ENCODE results near the gene CCSER1. TPM values are rescaled to one million over a fixed set of nuclear protein-coding genes. Genes with fewer than 3 reads are reported as not detected.

CCSER1 gene
- polyA plus RNA-seq, 1 donor from 2014 or later = 20.8 TPM

GRCh38 chr4:91076147-91076546 lies 949.0 kb downstream of the CCSER1 start:
- no peaks in the 10 kb centered on the region for H3K36me3 ChIP-seq (ENCODE audit: insufficient read depth, low read length)
- no peak for TF ChIP-seq SMC3 (conservative IDR thresholded peaks at IDR 0.05; ENCODE audit: poor library complexity)
- H3K27ac ChIP-seq (ENCODE audit: low read length) = no peak overlapping the region
- H2AFZ ChIP-seq (ENCODE audit: low read depth, low read length) = no peak overlapping the region
- no peaks in the 10 kb centered on the region for H3K27me3 ChIP-seq (ENCODE audit: insufficient read depth, low read depth, low read length)
- no peaks in the 10 kb centered on the region for H3F3A ChIP-seq (ENCODE audit: insufficient read depth, low read length, poor library complexity, severe bottlenecking)
- H3K9me3 ChIP-seq (ENCODE audit: low read length) = peaks cover 3% of the 10 kb centered on the region
- no peaks in the 10 kb centered on the region for H3K9me2 ChIP-seq (ENCODE audit: insufficient read depth, low read length)
- H3K4me2 ChIP-seq (ENCODE audit: low read length) = no peak overlapping the region
- no peaks in the 10 kb centered on the region for H4K20me1 ChIP-seq (ENCODE audit: insufficient read depth)
- H3K79me2 ChIP-seq (replicated peaks; ENCODE audit: insufficient read depth, low read length) = no peaks in the 10 kb centered on the region
- no peak overlapping the region for H3K4me3 ChIP-seq (ENCODE audit: low read length)
- H3K9ac ChIP-seq (ENCODE audit: low read length) = no peak overlapping the region

- no peak overlapping the region for H2AFZ ChIP-seq (ENCODE audit: low read depth, low read length)
- no peaks in the 10 kb centered on the region for H3K27me3 ChIP-seq (ENCODE audit: insufficient read depth, low read depth, low read length)
- no peaks in the 10 kb centered on the region for H3K36me3 ChIP-seq (ENCODE audit: insufficient read depth, low read length)
- no peaks in the 10 kb centered on the region for H3K9me3 ChIP-seq (ENCODE audit: low read length)
- H3K4me2 ChIP-seq (ENCODE audit: low read length) = no peak overlapping the region
- H3K79me2 ChIP-seq (replicated peaks; ENCODE audit: insufficient read depth, low read length) = no peaks in the 10 kb centered on the region
- peaks cover 2% of the 10 kb centered on the region for H3F3A ChIP-seq (ENCODE audit: insufficient read depth, low read length, poor library complexity, severe bottlenecking)
- peak overlapping the region; percentile 28 for H3K27ac ChIP-seq (ENCODE audit: low read length)
- TF ChIP-seq POLR2AphosphoS5 (IDR thresholded peaks at IDR 0.05) = peak; percentile 37
- peak; percentile 32 for TF ChIP-seq EP300 (conservative IDR thresholded peaks at IDR 0.05; ENCODE audit: poor library complexity, severe bottlenecking)
- no peak for TF ChIP-seq TAF1 (IDR thresholded peaks at IDR 0.05; ENCODE audit: low read depth)
- H3K9me2 ChIP-seq (ENCODE audit: insufficient read depth, low read length) = no peaks in the 10 kb centered on the region
- peak overlapping the region; percentile 11 for H3K4me3 ChIP-seq (ENCODE audit: low read length)
- H4K20me1 ChIP-seq (ENCODE audit: insufficient read depth) = no peaks in the 10 kb centered on the region
- H3K9ac ChIP-seq (ENCODE audit: low read length) = no peak overlapping the region
Observed at GRCh38 chr4:91085961-91086360, 958.8 kb downstream of the CCSER1 start.

GRCh38 chr4:91087743-91088142 lies 960.5 kb downstream of the CCSER1 start:
- no peak overlapping the region for H3K9ac ChIP-seq (ENCODE audit: low read length)
- H3K4me2 ChIP-seq (ENCODE audit: low read length) = no peak overlapping the region
- H3K36me3 ChIP-seq (ENCODE audit: insufficient read depth, low read length) = no peaks in the 10 kb centered on the region
- peaks cover 2% of the 10 kb centered on the region for H3F3A ChIP-seq (ENCODE audit: insufficient read depth, low read length, poor library complexity, severe bottlenecking)
- H4K20me1 ChIP-seq (ENCODE audit: insufficient read depth) = no peaks in the 10 kb centered on the region
- H3K27me3 ChIP-seq (ENCODE audit: insufficient read depth, low read depth, low read length) = no peaks in the 10 kb centered on the region
- no peak overlapping the region for H3K27ac ChIP-seq (ENCODE audit: low read length)
- TF ChIP-seq EP300 (conservative IDR thresholded peaks at IDR 0.05; ENCODE audit: poor library complexity, severe bottlenecking) (no peak), TAF1 (IDR thresholded peaks at IDR 0.05; ENCODE audit: low read depth) (no peak), POLR2AphosphoS5 (IDR thresholded peaks at IDR 0.05) (no peak), SMC3 (conservative IDR thresholded peaks at IDR 0.05; ENCODE audit: poor library complexity) (no peak), MXI1 (conservative IDR thresholded peaks at IDR 0.05; ENCODE audit: poor library complexity, severe bottlenecking) (no peak), EZH2 (IDR thresholded peaks at IDR 0.05; ENCODE audit: borderline replicate concordance, insufficient read depth, low read length, poor library complexity, severe bottlenecking) (no peak), REST (IDR thresholded peaks at IDR 0.05; ENCODE audit: borderline replicate concordance) (no peak), RAD21 (conservative IDR thresholded peaks at IDR 0.05) (no peak)
- TF ChIP-seq, protein P1, sequence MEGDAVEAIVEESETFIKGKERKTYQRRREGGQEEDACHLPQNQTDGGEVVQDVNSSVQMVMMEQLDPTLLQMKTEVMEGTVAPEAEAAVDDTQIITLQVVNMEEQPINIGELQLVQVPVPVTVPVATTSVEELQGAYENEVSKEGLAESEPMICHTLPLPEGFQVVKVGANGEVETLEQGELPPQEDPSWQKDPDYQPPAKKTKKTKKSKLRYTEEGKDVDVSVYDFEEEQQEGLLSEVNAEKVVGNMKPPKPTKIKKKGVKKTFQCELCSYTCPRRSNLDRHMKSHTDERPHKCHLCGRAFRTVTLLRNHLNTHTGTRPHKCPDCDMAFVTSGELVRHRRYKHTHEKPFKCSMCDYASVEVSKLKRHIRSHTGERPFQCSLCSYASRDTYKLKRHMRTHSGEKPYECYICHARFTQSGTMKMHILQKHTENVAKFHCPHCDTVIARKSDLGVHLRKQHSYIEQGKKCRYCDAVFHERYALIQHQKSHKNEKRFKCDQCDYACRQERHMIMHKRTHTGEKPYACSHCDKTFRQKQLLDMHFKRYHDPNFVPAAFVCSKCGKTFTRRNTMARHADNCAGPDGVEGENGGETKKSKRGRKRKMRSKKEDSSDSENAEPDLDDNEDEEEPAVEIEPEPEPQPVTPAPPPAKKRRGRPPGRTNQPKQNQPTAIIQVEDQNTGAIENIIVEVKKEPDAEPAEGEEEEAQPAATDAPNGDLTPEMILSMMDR (IDR thresholded peaks at IDR 0.05; ENCODE audit: poor library complexity, severe bottlenecking) = no peak
- no peaks in the 10 kb centered on the region for H3K9me3 ChIP-seq (ENCODE audit: low read length)
- H2AFZ ChIP-seq (ENCODE audit: low read depth, low read length) = no peak overlapping the region
- no peak overlapping the region for H3K4me3 ChIP-seq (ENCODE audit: low read length)
- H3K79me2 ChIP-seq (replicated peaks; ENCODE audit: insufficient read depth, low read length) = no peaks in the 10 kb centered on the region
- H3K9me2 ChIP-seq (ENCODE audit: insufficient read depth, low read length) = no peaks in the 10 kb centered on the region

All from neural cell (in vitro differentiated cells).